HL-60/S4 (cell line): ENCODE results near the gene TOMT.

ENCODE experiments used
- in situ Hi-C: fragments of 300-500 bp; cut with MboI; formaldehyde crosslinking; loops from 2 replicates; pipeline ENCODE4 v1.14.3; 2022; ENCODE audit warnings: low sequenced_read_pairs

TOMT gene, protein sequence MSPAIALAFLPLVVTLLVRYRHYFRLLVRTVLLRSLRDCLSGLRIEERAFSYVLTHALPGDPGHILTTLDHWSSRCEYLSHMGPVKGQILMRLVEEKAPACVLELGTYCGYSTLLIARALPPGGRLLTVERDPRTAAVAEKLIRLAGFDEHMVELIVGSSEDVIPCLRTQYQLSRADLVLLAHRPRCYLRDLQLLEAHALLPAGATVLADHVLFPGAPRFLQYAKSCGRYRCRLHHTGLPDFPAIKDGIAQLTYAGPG

DNA sequence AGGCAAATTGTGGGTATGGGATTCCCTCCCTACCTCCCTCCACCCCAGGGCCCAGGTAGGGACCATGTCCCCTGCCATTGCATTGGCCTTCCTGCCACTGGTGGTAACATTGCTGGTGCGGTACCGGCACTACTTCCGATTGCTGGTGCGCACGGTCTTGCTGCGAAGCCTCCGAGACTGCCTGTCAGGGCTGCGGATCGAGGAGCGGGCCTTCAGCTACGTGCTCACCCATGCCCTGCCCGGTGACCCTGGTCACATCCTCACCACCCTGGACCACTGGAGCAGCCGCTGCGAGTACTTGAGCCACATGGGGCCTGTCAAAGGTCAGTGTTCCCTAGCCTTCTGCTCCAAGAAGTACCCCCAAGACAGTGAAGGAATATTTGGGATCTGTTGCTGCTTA lies at the start of gene TOMT:
Gene TOMT (plus strand): TSS at position 37 of the 400 bp plus-strand sequence. CDS start 28 bp downstream, at position 65.
- in situ Hi-C loops = no loop called here

DNA sequence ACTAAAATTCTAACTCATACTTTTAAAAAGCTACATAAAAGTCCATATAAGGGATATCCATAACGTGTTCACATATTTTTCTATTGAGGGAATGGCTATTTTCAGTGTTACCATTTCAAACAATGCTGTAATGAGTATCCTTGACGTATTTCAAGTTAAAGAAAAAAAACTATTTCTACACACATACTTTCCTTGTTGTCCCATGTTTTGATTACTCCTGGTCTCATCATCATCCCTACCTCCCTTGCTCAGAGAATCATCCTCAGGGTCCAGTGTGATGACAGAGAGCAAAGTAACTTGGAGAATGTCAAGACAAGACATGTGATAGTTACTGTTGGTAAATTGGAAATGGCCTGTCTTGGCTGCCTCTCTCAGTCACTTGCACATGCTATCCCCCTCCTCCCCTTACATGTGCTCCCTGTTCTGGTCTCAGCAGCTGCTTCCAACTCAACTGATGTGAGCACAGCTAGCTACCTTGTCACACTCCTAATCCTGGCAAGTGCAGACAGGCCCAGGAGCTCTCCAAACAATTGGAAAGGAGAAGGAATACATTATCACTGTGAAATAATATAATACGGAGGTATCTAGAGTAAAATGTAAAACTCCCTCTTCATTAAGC lies 47.2 kb upstream of the TOMT start:
- in situ Hi-C loops = no loop called here

DNA sequence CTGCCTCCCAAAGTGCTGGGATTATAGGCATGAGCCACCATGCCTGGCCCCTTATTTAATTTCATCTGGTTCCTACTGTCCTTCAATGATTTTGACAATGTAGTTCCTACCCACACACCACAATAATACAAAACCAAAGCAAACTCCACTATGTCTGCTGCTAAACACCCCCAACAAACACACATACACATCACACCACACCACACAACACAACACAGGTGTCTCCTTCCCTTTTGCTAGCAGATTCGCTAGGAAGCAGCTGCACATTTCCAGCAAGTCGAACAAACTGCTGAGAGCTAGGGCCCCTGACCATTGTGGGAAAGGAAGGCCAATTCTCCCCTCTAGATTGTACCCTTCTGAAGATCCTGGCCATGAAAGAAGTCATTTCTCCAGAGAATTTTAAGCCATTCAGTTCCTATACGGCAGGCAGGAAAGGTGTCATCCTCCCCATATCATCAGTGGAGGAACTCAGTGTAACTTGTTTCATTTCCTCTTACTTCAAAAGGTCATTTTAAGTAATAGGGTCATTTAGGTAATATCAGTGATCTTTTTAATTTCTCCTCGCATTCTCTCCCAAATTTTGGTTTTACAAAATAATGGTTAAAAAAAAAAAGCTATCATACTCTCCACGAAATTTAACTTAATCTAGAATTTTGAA lies 43.9 kb upstream of the TOMT start:
- in situ Hi-C loops = no loop called here

DNA sequence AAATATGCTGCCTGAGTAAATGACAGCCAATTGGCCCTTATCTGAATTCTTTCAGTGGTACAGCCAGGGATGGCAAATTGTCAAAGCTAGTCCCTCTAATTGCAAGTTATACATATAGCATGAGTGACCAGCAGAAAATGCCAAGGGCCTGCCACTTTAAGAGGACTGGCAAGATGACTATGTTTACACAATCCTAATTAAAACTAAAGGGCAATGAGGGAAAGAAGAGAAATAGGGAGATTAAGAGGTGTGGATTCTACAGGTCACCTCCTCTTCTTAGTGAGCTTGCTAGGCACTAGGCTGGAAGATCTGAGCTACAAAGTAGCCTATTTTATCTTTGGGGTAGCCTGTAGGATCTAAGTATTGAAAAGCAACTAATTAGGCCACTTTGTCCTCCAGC lies 38.9 kb upstream of the TOMT start:
- in situ Hi-C loops = no loop called here

DNA sequence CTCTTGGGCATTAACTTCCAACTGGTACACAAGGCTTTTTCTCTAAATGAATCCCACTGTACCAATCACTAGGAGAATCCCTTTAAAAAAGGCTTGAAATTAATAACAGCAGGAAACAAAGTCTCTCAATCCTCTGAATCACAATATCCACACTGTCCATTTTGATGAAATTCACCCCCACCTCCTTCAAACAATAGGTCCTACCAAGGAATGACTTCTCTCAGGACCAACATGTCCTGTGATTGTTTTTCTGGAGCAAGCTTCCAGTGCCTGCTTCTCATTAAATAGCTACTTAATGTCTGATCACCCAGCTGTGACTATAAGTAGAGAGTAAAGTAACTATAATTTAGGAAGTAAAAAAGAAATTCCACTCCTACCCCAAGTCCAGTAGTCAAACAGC lies 38.5 kb upstream of the TOMT start:
- in situ Hi-C loops = no loop called here

DNA sequence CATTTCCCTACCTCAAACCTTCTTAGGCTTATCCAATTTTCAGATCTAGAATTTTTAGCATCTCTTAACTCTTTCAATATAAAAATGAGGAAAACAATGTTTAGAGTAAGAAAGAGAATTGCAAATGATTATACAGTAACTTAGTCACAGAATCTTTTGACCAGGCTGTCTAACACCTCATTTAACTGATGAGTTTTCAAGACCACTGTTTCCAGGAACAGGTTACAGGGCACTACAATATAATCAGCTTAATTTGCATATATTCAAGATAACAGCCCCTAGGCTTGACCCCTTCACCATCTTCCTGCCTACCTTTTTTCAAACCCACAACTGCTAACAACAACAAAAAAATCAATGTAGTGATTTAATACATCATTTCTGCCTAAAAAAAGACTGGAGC lies 38.0 kb upstream of the TOMT start:
- in situ Hi-C loops = no loop called here

DNA sequence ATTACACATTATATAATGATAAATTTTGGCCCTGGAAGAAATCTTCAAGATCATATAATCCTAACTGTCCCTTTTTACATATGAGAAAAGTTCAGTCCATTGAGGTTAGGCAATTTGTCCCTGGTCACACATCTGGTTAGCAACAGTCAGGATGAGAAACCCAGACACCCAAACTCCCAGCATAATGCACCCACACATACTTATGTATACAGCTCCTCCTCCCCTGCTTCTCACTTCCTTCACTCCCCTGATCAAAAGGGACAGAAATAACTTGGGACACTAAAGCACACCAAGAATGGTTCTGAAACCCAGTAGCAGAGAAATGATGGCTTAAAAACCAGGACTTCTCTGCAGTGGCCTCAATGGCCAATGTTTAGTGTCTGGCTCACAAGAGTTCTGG lies 36.5 kb upstream of the TOMT start:
- in situ Hi-C loops = no loop called here

DNA sequence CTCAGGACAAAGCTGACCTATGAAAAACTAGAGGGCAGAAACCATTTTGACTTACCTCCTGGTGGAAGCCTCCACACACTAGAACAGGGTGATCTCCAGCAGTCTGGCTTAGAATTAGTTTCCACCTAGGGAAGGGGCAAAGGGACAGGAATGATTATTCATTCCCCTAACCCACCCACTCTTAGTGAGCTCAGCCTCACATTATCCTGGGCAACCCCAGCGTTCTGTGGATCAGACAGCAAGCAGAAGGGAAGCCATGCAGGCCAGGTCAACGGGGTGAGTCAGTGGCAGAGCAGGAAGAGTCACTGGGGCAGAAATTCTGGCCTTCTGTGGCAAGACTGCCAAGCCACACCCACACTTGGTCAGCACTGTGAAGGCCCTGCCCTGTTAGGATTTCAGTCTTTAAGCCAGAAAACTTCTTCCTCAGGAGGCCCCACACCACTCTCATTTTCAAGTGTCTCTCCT lies 35.9 kb upstream of the TOMT start:
- in situ Hi-C loops = no loop called here

DNA sequence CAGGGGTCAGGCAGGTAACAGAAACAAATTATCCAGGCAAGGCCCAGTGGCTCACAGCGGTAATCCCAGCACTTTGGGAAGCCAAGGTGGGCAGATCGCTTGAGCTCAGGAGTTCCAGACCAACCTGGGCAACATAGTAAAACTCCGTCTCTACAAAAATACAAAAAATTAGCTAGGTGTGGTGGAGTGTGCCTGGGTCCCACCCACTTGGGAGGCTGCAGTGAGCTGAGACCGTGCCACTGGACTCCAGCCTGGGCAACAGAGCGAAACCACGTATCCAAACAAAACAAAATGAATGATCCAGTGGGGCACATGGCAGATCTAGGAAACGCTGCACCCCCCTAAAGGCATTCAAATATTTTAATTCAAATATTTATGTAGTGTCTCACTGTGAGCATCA lies 35.2 kb upstream of the TOMT start:
- in situ Hi-C loops = no loop called here

DNA sequence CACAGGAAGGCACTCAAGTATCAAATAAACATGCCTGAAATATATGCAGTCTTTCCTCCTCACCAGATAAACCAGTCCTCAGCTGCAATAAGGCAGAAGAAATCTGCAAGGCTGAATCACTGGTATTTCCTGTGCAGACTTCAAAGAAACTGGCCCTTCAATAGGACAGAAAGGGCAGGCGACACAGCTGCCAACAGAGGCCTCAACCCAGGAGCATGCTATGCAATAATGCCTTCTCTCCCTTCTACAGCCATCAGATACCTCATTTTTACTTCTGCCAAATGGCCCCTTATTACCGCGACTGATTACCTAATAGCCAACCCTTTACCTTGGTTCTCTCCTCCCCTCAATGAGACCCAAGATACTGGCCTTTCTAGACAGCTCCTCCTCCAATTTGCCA lies 33.4 kb upstream of the TOMT start:
- in situ Hi-C loops = no loop called here

DNA sequence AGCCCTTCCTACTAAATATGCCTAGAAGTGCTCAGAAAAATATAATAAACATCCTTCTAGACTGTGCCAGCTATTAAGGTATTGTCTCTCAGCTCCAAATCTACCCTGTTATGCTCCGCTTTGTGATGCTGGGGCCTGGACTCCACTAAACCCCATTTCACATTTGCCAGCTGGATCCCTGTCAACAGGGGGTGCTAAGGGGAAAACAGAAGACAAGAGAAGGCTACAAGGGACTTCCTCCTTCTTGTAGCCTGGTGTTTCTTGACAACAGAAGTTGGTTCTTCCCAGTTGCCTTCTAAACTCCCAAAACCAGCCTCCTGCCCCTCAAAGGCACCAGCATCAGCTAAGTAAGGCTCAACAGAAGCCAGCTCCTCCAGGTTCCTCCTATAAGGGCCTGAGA lies 30.6 kb upstream of the TOMT start:
- in situ Hi-C loops = no loop called here

DNA sequence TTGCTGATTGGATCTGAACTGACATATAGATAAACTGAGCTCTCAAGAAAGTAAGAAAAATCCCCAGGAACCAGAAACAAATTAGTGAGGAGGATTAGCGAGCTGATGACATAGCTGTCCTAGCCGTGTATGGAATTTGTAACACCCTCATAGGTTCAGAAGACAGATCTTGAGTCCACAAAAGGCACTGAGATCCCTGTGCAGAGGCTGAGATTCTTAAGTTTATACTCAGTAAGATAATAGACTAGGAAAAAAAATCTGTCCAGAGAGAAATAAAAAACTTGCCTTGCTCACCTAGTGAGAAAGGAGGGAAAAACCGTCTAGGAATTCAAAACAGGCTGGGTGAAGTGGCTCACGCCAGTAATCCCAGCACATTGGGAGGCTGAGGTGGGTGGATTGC lies 30.0 kb upstream of the TOMT start:
- in situ Hi-C loops = no loop called here

DNA sequence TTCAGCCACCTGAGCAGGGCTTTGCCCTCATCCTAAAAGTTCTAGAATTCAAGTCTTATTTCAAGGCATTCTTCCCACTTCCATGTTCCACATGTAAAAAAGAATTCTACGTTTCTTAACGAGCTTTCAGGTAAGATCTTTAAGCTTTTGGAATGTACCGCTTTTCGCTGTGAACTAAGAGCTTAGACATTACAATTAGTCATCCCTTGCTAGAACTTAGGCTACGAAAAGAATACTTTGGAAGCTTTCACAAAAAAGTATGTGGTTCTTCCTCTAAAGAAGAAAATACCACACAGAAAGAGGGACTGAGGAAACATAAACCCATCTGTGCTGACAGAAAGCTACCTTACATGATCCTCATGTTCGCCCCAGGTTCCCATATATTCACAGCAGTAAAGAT lies 27.2 kb upstream of the TOMT start:
- in situ Hi-C loops = no loop called here

DNA sequence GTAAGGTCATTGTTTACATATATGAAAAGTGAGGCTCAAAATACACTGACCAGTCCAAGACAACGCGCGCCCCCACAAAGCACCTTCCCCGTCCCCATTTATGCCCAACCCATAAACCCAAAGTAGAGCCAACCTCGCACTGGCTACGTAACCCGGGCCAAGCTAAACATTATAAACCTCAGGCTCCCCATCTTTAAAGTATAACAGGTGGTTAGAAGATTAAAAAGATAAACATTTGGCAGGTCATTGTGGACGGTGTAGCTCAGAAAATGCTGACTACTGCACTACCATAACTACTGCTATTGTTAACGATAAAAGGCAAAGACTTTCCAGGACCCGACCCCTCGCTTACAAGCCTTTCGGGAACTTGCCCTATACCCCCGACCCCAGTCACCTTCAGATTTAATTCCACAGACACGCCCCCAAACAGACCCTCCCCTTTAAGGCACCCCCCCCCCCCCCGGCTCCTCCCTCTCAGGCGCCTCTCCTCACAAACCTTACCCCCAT lies 25.9 kb upstream of the TOMT start:
- in situ Hi-C loops = no loop called here

DNA sequence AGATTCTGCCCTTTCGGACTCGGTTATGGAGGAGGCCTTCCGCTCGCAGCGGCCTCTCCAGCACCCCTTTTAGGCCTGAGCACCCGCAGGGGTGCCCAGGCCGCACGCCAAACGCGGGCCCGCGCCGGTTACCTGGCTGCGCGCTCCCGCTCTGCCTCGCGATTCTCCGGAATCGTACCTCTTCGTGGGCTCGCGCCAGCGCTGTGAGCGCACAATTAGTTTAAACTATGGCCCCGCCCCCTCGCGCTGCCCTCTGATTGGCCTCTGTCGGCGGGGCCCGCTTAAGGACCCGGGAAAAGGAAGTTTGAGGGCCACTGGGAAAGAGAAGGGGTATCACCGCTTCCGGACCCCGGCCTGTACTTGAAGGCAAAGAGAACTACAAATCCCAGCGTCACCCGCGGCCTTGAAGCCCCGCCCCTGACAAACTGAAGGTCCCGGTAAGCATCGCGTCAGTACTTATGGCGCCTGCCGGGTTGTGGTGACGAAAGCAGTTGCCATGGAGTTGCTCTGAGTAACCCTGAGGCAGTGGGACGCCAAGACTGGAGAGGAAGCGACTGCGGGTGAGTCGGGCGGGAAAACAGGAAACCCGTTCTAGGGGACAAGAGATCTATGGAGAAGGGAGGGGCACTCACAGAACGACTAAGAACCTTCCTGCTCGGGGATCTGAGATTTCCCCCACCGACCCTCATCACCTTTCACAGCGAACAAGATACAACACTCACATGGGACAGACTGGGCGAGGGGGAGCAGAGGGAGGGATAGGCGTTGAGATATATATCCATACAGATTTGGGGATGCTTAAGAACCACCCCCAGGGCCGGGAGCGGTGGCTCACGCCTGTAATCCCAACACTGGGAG lies 25.2 kb upstream of the TOMT start, which contains the start of the genes LRRC51 and NUMA1:
Gene LRRC51 (plus strand): TSS at position 525 of the 858 bp plus-strand sequence. CDS start 8,234 bp downstream, outside the sequence.
Gene NUMA1 (minus strand): TSS at position 217 of the 858 bp plus-strand sequence. CDS start 44,599 bp downstream, outside the sequence.
- in situ Hi-C loops = no loop called here

DNA sequence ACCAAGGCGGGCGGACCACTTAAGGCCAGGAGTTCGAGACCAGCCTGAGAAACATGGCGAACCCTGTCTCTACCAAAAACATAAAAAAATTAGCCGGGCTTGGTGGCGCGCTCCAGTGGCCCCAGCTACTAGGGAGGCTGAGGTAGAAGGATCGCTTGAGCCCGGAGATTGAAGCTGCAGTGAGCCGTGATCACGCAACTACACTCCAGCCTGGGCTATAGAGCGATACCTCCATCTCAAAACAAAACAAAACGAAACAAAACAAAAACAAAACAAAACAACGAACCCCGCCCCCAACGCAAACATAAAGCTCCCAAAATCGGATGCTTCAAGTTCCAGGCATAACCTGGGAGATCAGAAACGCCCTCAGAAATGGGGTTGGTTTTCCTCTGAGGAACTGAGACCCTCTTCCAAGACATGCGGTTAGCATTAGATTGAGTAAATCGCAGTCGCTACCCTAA lies 24.5 kb upstream of the TOMT start:
- in situ Hi-C loops = no loop called here

DNA sequence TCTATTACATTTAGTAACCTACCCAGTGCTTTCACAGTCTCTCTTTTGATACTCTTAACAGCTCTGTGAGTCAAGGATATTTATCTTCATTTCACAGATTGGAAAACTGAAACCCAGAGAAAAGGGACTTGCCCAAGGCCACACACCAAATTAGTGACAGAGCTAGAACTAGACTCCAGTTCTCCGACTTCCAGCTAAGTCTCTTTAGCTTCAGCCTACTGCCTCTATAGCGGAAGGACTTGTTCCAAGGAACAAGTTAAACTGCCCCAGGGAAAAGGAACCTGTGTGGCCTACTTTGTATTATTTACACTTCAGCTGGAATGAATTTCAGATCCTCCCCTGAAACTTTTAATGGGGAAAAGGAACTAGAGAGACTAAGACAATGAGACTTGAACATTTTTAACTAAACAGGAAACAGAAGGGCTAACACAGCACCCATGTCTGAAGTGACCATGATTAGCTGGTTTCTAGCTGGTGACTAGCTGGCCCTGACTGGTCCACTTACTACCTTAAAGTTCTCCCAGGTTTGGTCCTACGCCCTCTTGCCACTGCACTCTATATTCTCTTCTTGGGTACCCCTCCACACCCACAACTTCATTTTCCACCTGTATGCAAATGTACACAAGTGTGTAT lies 23.8 kb upstream of the TOMT start:
- in situ Hi-C loops = no loop called here

DNA sequence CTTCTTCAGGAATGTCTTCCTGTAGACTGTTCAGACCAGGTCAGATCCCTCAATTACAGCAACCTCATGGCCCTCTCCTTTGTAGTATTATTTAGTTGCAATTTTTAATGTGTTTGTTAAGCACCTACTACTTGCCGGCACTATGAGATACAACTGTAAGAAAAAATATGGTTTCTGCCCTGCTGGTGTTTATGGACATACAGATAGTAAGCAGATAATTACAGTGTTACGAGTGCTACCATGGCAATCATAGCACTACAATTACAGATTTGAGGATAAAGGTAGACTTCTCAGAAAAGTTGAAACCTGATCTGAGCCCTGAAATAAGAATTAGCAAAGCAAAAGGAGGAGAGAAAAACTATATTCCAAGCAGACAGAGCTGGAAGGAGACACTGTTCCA lies 22.3 kb upstream of the TOMT start:
- in situ Hi-C loops = no loop called here

DNA sequence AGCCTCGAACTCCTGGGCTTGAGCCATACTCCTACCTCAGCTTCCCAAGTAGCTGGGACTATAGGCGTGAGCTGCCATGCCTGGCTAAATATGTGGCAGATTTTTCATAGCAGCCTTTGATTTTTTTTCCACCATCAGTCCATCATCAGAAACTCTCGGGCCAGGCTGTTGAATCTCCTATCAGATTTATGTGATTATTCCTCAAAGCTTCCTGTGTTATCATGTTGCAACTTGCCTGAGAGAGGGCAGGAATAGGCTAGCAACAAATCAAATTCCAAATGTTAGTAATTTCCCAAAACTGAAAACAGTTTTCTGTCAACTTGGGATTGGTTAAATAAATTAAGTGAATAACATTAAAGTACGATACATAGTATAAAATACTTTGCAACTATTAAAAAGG lies 21.6 kb upstream of the TOMT start:
- in situ Hi-C loops = no loop called here

DNA sequence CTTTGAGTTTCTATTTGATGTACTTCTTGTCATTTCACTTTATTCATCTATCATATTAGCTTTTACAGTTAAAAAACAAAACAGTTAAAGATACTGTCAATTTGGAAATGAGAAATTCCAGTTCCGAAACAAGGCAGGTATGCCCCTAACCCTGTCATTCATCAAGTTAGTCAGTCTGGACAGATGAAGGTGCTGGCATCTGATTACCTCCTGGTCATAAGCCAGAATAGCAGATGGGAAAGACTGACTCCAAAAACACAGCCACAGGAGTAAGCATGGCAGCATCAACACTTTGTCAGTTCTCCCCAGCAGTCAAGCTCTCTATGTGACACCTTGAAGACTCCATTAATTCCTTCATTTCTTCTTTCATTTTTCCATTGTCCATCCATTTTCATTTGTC lies 20.8 kb upstream of the TOMT start:
- in situ Hi-C loops = no loop called here
